SK-N-SH (cell line): Measurements from ENCODE around the gene LARP1. TPM values are rescaled to one million over a fixed set of nuclear protein-coding genes. Genes with fewer than 3 reads are reported as not detected.

Experiments
- CTCF ChIA-PET: fragments of 300-600, 350-600 bp; formaldehyde crosslinking; extraction: SDS; loops from one replicate; lab custom pipeline; 2021; lab: Yijun Ruan, JAX
- POLR2A ChIA-PET: fragments of 350-600 bp; sonication (Branson Sonifier 250); formaldehyde crosslinking; extraction: SDS; loops from one replicate; lab custom pipeline; 2020; ENCODE audit warnings: antibody characterized with exemption, inconsistent platforms; lab: Yijun Ruan, JAX
- DNase-seq: peaks from one replicate; pipeline ENCODE4 v3.0.0; 2012
- H2AFZ ChIP-seq: fragments of 200-600 bp; sonication (generic); 2 replicates; pipeline ENCODE4 v1.8.1; 2016; ENCODE audit warnings: antibody characterized with exemption, mild to moderate bottlenecking, low read depth
- H3F3A ChIP-seq: fragments of 200-600 bp; sonication (generic); replicated peaks from 2 replicates; pipeline ENCODE3; 2016; ENCODE audit warnings: antibody characterized with exemption, mild to moderate bottlenecking; ENCODE audit not compliant: insufficient read depth
- H3K27ac ChIP-seq, 2 experiments: fragments of 200-500 bp in 1 of 2; fragments of 200-600 bp in 1 of 2; sonication (Bioruptor generic) in 1 of 2; sonication (generic), shearing (Covaris generic) in 1 of 2; 2 replicates each; pipeline versions ENCODE4 v1.5.1 to v1.6.1; 2014 to 2016; ENCODE audit warnings: low read depth in 2 of 2, inconsistent platforms in 1 of 2, low read length in 1 of 2, mild to moderate bottlenecking in 1 of 2, mixed read lengths in 1 of 2
- H3K27me3 ChIP-seq: fragments of 200-600 bp; sonication (generic), shearing (Covaris generic); 2 replicates; pipeline ENCODE4 v1.6.1; 2016; ENCODE audit warnings: mixed run types; ENCODE audit not compliant: insufficient read depth
- H3K36me3 ChIP-seq, 2 experiments: fragments of 200-500 bp in 1 of 2; fragments of 200-600 bp in 1 of 2; sonication (Bioruptor generic) in 1 of 2; sonication (generic) in 1 of 2; replicated peaks in 1 of 2; 2 replicates each; pipeline versions ENCODE3 to v1.5.1; 2014 to 2016; ENCODE audit warnings: low read length in 1 of 2, mild to moderate bottlenecking in 1 of 2; ENCODE audit not compliant: insufficient read depth in 2 of 2, control insufficient read depth in 1 of 2
- H3K4me1 ChIP-seq, 2 experiments: fragments of 200-500 bp in 1 of 2; fragments of 200-600 bp in 1 of 2; sonication (Bioruptor generic) in 1 of 2; sonication (generic), shearing (Covaris generic) in 1 of 2; 2 replicates each; pipeline versions ENCODE4 v1.5.1 to v1.6.1; 2014 to 2016; ENCODE audit warnings: low read depth in 1 of 2, low read length in 1 of 2, mixed run types in 1 of 2; ENCODE audit not compliant: insufficient read depth in 2 of 2, control insufficient read depth in 1 of 2
- H3K4me2 ChIP-seq: fragments of 200-600 bp; sonication (generic), shearing (Covaris generic); 2 replicates; pipeline ENCODE4 v1.6.1; 2017; ENCODE audit warnings: mixed run types
- H3K4me3 ChIP-seq, 2 experiments: fragments of 200-500 bp in 1 of 2; fragments of 200-600 bp in 1 of 2; sonication (Bioruptor generic) in 1 of 2; sonication (generic), shearing (Covaris generic) in 1 of 2; 2 replicates each; pipeline versions ENCODE4 v1.5.1 to v1.8.1; 2014 to 2016; ENCODE audit warnings: low read depth in 2 of 2, inconsistent platforms in 1 of 2, low read length in 1 of 2, mild to moderate bottlenecking in 1 of 2, mixed read lengths in 1 of 2, moderate library complexity in 1 of 2
- H3K79me2 ChIP-seq: fragments of 200-600 bp; sonication (generic); 2 replicates; pipeline ENCODE4 v1.8.1; 2017; ENCODE audit warnings: mild to moderate bottlenecking; ENCODE audit not compliant: insufficient read depth
- H3K9ac ChIP-seq: fragments of 200-600 bp; sonication (generic); 2 replicates; pipeline ENCODE4 v1.6.1; 2017; ENCODE audit warnings: mixed run types
- H3K9me2 ChIP-seq: fragments of 200-600 bp; sonication (generic); 2 replicates; pipeline ENCODE4 v1.6.1; 2017; ENCODE audit warnings: mixed run types
- H3K9me3 ChIP-seq: fragments of 200-600 bp; sonication (generic); 2 replicates; pipeline ENCODE4 v1.6.1; 2017; ENCODE audit warnings: mixed run types, mild to moderate bottlenecking, moderate library complexity
- H4K20me1 ChIP-seq: fragments of 200-600 bp; sonication (generic); 2 replicates; pipeline ENCODE4 v1.6.1; 2017; ENCODE audit warnings: mild to moderate bottlenecking, mixed run types; ENCODE audit not compliant: insufficient read depth
- ELF1 ChIP-seq: IDR thresholded peaks from 2 replicates; pipeline ENCODE4 v1.4.0; 2012
- FOSL2 ChIP-seq: IDR thresholded peaks from 2 replicates; pipeline ENCODE4 v1.4.0; 2012; ENCODE audit warnings: low read depth, mild to moderate bottlenecking, moderate library complexity, borderline replicate concordance
- FOXJ3 ChIP-seq: sonication (generic); formaldehyde crosslinking; IDR thresholded peaks from 2 replicates; pipeline ENCODE4 v1.5.1; 2020; ENCODE audit warnings: mild to moderate bottlenecking, missing genetic modification reagents
- GABPA ChIP-seq: IDR thresholded peaks from 2 replicates; pipeline ENCODE4 v1.4.0; 2012; ENCODE audit warnings: low read depth, mild to moderate bottlenecking
- MAX ChIP-seq: IDR thresholded peaks from 2 replicates; pipeline ENCODE4 v1.4.0; 2012; ENCODE audit warnings: low read depth
- MEF2A ChIP-seq: IDR thresholded peaks from 2 replicates; pipeline ENCODE4 v1.4.0; 2012; ENCODE audit warnings: low read depth, borderline replicate concordance
- MXI1 ChIP-seq: IDR thresholded peaks from 2 replicates; pipeline ENCODE4 v1.6.1; 2012; ENCODE audit warnings: mild to moderate bottlenecking, low read depth, low read length, improper control_type of control experiment
- PBX3 ChIP-seq: IDR thresholded peaks from 2 replicates; pipeline ENCODE4; 2012
- RAD21 ChIP-seq: IDR thresholded peaks from 2 replicates; pipeline ENCODE4 v1.6.1; 2012; ENCODE audit warnings: mild to moderate bottlenecking, low read length
- RCOR1 ChIP-seq: fragments of 150-350 bp; IDR thresholded peaks from 2 replicates; pipeline ENCODE4 v1.6.1; 2017; ENCODE audit warnings: antibody characterized with exemption, low read length
- REST ChIP-seq: IDR thresholded peaks from 2 replicates; pipeline ENCODE4 v1.6.1; 2012; ENCODE audit warnings: mild to moderate bottlenecking, low read depth, low read length, moderate library complexity
- TEAD4 ChIP-seq: IDR thresholded peaks from 2 replicates; pipeline ENCODE4 v1.4.0; 2012; ENCODE audit warnings: mild to moderate bottlenecking, borderline replicate concordance; ENCODE audit not compliant: insufficient read depth
- USF2 ChIP-seq: fragments of 150-350 bp; IDR thresholded peaks from 2 replicates; pipeline ENCODE4 v1.6.1; 2017; ENCODE audit warnings: antibody characterized with exemption, low read length, low read depth, borderline replicate concordance
- WGBS: methylation state at CpG from one replicate; pipeline ENCODE4 v1.1.6; 2017; ENCODE audit warnings: low lambda C conversion rate; 5-methylcytosine and 5-hydroxymethylcytosine counted together
- polyA plus RNA-seq, 3 experiments: library from polyadenylated mRNA; depleted of rRNA; stranded (reverse); fragments of >200 nt; gene quantifications; 2 replicates each; pipeline ENCODE4 v1.2.3, GENCODE V29; 2012

LARP1 gene
- polyA plus RNA-seq, 1 of the 3 experiments (the other 2 are of a cell fraction): 57.4 TPM

- Histone ChIP-seq H3F3A (no peaks in the 10 kb centered on the region), H3K9me3 (no peaks in the 10 kb centered on the region), H4K20me1 (no peaks in the 10 kb centered on the region), H3K9me2 (no peaks in the 10 kb centered on the region), H3K4me1 (no peaks in the 10 kb centered on the region), H3K27ac (no peak overlapping the region), H2AFZ (no peak overlapping the region), H3K4me3 (no peak overlapping the region), H3K4me2 (no peak overlapping the region), H3K27me3 (no peaks in the 10 kb centered on the region), H3K79me2 (no peaks in the 10 kb centered on the region), H3K9ac (no peak overlapping the region), H3K36me3 (no peaks in the 10 kb centered on the region)
- POLR2A ChIA-PET: interaction anchor here (0.6 kb wide), 1 partner anchor 20 kb away, joined by 5 read pairs; no protein-coding TSS in a partner anchor
- DNase-seq: no peak
- CTCF ChIA-PET: interaction anchor here (0.6 to 0.9 kb wide), 2 partner anchors 20 to 46 kb away, joined by 3 read pairs; no protein-coding TSS in a partner anchor
- 72% methylated on average over 3 of the region's 3 CpGs for WGBS
- no peak for TF ChIP-seq MXI1
Observed at GRCh38 chr5:154728939-154729588, 26.1 kb upstream of the LARP1 start.

GRCh38 chr5:154729613-154730012, 25.6 kb upstream of the LARP1 start:
- POLR2A ChIA-PET: interaction anchor here (0.6 kb wide), 1 partner anchor 20 kb away, joined by 5 read pairs; no protein-coding TSS in a partner anchor

More at GRCh38 chr5:154729613-154730012, 25.6 kb upstream of the LARP1 start:
- Histone ChIP-seq H3K4me1 (no peaks in the 10 kb centered on the region), H3F3A (no peaks in the 10 kb centered on the region), H3K4me2 (no peak overlapping the region), H3K4me3 (no peak overlapping the region), H3K9me3 (no peaks in the 10 kb centered on the region), H3K27me3 (no peaks in the 10 kb centered on the region), H3K36me3 (no peaks in the 10 kb centered on the region), H2AFZ (no peak overlapping the region), H3K9me2 (no peaks in the 10 kb centered on the region), H4K20me1 (no peaks in the 10 kb centered on the region), H3K79me2 (no peaks in the 10 kb centered on the region), H3K9ac (no peak overlapping the region), H3K27ac (no peak overlapping the region)
- 64% methylated on average over 3 of the region's 3 CpGs for WGBS
- TF ChIP-seq FOXJ3 (CRISPR knock-in tag) (no peak), MAX (no peak), MEF2A (no peak), FOSL2 (no peak), TEAD4 (no peak), MXI1 (no peak), RCOR1 (no peak), PBX3 (no peak), RAD21 (no peak), GABPA (no peak), REST (no peak), USF2 (no peak), ELF1 (no peak)
- CTCF ChIA-PET: interaction anchor here (0.6 to 0.9 kb wide), 2 partner anchors 20 to 47 kb away, joined by 3 read pairs; no protein-coding TSS in a partner anchor
- DNase-seq: no peak
